Daoy (cell line): ENCODE results near the gene COL18A1. TPM values are rescaled to one million over a fixed set of nuclear protein-coding genes. Genes with fewer than 3 reads are reported as not detected.
"Not testable (repeated sequence)": the region's sequence is repeated elsewhere in the genome, so short reads cannot be mapped to it uniquely, and the experiment has no call there.

Source experiments
- DNase-seq: peaks from one replicate; pipeline ENCODE4 v3.0.0-alpha.2; 2015; ENCODE audit warnings: low read depth
- total RNA-seq: library from RNA; depleted of rRNA; stranded (reverse); fragments of >200 nt; shearing (Covaris generic); gene quantifications from 2 replicates; pipeline ENCODE4 v1.2.3, GENCODE V29; 2014

The COL18A1 gene
- total RNA-seq, 1 experiment from 2014 or later = 38.9 TPM

DNA sequence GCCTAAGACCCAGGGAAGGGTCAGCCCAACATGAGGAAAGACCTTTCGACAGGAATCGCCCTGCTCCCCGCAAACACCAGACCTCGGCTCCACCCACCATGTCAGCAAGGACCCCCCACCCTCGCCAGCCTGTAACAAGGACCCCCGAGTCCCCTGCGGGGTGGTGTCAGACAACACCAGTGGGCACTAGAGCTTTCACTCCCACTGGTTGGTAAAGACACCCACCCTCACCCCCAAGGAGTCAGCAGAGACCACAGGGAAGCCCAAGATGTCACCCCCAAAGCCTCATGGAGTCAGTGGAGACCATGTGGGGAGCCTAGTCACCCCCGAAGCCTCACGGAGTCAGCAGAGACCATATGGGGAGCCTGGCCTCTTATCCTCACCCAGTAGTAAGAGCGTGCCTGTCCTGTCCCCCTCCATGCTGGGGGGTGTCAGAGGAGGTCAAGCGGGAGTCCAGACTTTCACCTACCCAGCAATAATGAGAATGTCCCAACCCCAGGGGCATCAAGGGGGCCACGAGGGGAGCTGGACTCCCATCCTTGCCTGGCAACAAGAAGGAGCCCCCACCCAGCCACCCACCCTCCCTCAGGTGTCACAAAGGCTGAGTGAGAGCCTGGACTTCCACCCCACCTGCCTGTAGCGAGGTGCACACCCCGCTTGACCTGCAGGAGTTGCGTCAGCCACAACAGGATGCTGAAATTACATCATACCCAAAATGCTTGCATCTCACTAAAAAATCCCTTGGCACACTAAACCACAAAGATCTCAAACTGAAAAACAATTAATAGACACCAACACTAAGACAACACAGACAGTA, 112.5 kb downstream of the COL18A1 start:
- DNase-seq = no peak

DNA sequence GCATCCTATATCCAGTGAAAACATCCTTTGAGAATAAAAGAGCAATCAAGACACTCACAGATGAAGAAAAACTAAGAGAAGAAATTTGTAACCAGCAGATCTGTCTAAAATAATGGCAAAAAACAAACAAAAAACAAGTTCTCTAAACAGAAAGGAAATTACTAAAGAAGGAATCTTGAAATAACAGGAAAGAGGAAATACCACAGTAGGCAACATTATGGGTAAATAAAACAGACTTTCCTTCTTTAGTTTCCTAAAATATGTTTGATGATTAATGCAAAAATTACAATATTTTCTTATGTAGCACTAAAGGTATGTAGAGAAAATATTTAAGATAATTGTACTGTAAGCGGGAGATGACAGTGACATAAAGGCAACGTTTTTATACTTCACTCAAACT, 113.8 kb downstream of the COL18A1 start:
- no peak for DNase-seq

DNA sequence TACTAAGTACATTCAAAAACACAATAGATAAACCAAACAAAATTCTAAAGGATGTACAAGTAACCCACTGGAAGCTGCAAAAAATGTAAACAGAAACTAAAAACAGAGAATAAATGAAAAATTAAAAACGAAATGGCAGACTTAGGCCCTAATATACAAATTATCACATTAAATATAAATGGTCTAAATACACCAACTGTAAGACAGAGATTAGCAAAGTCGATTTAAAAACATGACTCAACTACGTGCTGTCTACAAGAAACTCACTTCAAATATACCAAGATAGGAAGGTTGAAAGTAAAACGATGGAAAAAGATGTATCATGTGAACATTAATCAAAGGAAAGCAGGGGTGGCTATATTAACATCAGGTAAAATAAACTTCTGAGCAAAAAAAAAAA, 114.2 kb downstream of the COL18A1 start:
- no peak for DNase-seq

DNA sequence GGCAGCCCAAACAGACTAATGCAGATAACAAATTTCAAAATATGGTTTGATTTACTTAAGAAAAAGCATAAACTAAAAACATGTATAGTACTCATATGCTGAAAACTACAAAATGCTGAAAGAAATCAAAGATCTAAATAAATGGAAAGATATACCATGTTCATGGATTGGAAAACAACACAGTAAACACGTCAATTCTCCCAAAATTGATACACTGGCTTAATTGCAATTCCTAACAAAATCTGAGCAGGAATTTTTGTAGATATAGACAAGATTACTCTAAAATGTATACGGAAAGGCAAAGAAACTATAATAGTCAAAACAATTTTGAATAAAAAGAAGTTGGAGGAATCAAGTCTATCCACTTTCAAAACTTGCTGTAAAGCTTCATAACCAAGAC, 116.3 kb downstream of the COL18A1 start:
- DNase-seq = no peak

DNA sequence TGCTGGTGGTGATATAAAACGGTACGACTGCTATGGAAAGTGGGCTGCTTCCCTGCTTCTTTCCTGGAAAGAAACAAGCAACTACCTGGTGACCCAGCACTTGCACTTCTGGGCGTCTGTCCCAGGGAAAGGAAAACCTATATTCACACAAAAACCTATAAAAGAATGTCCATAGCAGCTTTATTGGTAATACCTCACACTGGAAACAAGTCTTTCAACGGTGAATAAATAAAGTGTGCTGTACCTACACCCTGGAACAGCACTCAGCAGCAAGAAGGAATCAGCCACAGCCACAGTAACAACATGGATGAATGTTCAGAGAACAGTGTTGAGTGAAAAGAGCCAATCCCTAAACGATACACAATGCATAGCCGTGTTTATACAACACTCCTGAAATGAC, 117.4 kb downstream of the COL18A1 start:
- no peak for DNase-seq

DNA sequence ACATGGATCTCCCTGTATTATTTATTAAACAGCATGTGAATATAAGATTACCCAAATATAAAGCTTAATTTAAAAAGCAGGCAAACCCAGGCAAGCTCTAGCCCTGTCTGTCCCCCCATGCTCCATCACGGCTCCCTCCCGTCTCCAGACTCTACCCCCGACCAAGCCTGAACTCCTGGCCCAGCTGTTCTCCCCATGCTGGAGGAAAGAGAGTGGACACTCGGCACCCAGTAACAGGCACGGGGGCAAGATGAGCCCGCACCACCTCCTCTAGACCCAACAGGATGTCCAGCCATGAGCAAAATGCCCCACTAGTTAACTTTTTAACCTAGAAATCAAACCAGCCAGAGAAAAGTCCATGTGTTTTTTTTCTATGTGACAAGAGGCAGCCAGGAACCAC, 118.0 kb downstream of the COL18A1 start:
- DNase-seq = no peak

DNA sequence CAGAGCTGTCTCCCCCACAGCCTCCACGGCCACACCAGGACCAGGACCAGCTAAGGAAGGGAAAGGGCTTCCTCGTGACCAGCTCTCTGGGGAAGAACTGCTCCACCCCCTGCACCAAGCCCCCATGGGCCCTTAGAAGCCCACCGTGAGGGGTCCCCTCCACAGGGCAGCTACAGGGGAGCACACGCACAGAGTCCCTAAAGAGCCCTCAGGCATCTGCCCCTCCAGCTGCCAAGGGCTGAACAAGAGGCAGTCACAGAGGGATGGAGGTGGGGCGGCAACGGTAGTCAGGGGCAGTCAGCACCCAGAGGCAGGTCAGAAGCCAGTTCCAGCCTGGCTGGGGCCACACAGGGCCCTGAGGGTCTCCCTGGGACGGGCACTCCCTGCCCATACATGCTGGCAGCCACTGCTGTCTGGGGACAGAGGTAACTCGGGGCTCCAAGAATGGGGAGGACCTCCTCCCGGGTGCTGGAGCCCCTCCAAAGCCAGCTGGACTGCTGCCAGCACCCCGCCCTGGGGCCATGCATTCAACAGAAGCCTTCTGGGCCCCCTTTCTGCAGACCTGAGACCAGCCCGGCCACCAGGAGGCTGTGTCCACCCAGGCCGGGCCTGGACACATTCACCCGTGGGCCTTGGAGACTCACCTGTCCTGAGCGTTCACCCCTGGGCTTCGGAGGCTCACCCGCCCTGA, 118.6 kb downstream of the COL18A1 start:
- no peak for DNase-seq

DNA sequence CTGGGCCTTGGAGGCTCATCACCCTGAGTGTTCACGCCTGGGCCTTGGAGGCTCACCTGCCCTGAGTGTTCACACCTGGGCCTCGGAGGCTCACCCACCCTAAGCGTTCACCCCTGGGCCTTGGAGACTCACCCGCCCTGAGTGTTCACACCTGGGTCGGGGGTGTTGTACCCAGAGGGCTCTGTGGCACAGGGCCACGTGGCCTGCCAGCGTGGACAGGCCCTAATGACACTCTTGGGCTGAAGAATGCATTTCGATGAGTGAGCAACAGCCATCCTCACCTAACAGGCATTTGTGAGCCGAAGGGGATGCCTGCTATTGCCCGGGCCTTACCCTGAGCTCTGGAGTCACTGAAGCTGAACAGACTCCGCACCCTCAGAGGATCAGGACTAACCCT, 119.8 kb downstream of the COL18A1 start:
- no peak for DNase-seq

DNA sequence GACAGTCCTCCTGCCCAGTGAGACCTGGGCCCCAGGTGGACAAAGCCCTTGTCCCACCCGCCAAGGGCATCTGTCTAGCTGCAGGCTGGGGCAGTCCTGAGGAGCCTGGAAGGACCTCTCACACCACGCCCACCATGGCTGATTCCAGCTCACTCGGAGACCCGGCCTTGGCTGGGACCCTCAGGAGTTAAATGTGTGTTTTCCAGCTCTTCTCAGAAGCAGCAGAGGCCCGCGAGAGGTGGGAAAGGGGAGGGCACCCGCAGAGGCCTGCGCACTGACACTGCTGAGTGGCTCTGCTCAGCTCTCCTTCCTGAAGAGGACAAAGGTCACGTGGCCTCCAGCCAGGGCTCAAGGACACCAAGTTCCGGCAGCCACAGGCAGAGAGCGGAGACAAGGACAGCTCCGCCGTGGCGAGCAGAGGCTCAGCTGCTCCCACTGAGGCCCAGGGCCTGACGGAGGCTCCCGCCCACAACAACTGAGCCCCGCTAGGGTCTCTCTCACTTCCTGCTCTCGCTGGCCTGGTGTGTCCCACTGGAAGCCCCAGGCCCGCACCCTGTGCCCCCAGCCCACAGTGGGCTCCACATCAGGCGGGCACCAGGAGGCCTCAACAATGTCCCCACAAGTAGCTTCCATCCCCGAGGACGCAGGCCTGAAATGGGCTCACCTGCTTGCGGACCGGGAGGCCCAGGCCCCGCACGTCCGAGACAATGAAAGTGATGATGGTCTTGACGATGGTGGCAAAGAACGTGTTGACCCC, 120.4 kb downstream of the COL18A1 start:
- no peak for DNase-seq

DNA sequence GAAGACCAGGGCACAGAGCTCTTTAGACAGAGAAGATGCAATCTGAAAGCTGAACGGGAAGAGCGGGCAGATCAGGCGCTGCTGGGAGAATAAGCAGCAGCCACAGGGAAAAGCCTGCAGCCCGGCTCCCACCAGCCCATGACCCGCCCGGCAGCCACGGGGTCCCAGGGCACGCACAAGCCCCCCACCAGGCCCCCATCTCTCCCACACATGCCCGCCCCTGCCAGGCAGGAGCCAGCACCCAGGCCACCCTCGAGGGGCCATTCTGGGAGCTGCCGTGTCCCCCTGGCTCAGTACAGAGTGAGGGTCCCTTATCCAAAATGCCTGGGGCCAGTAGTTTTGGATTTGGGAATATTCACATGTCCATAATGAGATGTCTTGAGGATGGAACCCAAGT, 120.9 kb downstream of the COL18A1 start:
- DNase-seq = no peak

DNA sequence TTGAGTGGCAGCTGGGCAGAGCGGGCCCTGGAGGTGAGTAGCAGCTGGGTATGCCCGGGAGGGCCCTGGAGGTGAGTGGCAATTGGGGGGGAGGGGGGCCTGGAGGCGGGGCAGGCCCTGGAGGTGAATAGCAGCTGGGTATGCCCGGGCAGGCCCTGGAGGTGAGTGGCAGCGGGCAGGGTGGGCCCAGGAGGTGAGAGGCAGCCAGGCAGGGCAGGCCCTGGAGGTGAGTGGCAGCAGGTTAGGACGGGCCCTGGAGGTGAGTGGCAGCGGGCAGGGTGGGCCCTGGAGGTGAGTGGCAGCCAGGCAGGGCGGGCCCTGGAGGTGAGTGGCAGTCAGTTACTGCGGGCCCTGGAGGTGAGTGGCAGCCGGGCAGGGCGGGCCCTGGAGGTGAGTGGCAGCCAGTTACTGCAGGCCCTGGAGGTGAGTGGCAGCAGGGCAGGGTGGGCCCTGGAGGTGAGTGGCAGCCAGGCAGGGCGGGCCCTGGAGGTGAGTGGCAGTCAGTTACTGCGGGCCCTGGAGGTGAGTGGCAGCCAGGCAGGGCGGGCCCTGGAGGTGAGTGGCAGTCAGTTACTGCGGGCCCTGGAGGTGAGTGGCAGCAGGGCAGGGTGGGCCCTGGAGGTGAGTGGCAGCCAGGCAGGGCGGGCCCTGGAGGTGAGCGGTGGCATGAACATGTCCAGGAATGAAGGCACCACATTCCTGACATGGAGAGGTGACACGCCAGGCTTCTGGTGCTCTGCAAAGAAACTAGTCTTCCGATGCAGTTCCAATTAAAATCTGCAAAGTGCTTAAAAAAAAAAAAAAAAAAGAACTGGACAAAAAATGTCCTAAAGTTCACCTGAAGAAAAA, 122.4 kb downstream of the COL18A1 start:
- DNase-seq = not testable (repeated sequence)

DNA sequence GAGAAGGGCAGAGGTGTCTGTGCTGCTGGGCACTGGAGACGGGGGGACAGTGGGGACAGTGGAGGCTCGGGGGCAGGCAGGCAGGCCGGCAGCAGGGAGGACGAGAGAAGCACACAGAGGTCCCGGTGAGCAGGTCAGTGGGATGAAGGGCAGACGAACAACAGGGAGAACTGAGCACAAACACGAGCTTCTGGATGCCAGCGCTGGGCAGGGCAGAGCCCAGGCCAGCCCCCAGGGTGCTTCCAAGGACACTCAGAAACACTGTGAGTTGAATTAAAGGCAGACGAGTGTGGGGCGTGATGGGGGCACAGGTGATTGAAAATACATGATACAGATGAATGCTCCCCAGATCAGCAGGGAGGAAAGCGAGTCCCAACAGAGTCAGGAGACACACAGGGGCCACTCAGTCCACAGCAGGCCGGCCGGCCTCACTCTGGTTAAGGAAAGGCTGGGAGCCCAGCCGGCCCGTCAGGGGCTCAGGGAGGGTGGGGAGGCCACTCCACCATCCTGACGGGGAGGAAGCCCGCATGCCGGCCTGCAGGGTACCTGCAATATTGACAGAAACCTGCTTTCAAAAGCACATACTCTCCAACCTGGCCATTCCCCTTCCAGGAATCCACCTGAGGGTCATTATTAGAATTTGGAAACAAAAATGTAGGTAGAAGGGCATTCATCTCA, 123.2 kb downstream of the COL18A1 start:
- DNase-seq = no peak

DNA sequence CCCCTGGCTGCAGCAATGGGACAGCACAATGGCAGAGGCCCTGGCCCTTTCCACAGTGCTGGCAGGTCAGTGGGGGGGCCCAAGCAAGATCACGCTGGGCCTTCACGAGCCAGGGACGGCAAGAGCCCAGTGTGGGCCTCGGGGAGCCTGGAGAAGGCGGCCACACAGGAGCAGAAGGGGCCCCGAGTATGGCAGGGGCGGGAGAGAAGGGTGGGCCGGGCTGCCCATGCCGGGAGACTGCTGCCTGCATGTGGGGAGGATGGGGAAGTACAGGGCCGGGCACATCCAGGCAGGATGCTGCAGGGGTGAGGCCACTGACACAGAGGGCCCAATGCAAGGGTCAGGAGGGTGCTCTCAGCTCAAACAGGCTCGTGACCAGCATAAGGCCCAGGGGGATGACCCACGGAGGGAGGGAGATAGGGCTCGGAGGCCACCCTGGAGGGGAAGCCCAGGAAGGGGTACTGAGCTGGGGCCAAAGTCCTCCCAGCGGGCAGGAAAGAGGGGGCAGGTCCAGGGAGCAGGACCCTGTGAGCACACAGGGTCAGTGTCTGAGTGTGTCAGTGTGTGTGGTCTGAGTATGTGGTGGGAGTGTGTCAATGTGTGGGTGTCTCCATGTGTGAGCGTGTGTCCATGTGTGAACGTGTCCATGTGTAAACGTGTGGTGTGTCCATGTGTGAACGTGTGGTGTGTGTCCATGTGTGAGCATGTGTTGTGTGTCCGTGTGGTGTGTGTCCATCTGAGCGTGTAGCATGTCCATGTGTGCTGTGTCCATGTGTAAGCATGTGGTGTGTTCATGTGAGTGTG, 124.2 kb downstream of the COL18A1 start:
- no peak for DNase-seq

DNA sequence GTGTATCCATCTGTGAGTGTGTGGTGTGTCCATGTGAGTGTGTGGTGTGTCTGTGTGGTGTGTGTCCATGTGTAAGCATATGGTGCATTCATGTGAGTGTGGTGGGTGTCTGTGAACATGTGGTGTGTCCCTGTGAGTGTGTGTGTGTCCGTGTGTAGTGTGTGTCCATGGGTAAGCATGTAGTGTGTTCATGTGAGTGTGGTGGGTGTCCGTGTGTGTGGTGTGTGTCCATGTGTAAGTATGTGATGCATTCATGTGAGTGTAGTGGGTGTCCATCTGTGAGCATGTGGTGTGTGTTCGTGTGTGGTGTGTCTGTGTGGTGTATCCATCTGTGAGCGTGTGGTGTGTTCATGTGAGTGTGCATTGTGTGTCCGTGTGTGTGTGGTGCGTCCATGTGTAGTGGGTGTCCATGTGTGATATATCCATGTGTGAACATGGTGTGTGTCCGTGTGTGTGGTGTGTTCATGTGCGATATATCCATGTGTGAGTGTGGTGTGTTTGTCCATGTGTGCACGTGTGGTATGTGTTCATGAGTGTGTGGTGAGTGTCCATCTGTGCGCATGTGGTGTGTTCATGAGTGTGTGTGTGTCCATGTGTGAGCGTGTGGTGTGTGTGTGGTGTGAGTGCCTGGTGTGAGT, 124.9 kb downstream of the COL18A1 start:
- no peak for DNase-seq

DNA sequence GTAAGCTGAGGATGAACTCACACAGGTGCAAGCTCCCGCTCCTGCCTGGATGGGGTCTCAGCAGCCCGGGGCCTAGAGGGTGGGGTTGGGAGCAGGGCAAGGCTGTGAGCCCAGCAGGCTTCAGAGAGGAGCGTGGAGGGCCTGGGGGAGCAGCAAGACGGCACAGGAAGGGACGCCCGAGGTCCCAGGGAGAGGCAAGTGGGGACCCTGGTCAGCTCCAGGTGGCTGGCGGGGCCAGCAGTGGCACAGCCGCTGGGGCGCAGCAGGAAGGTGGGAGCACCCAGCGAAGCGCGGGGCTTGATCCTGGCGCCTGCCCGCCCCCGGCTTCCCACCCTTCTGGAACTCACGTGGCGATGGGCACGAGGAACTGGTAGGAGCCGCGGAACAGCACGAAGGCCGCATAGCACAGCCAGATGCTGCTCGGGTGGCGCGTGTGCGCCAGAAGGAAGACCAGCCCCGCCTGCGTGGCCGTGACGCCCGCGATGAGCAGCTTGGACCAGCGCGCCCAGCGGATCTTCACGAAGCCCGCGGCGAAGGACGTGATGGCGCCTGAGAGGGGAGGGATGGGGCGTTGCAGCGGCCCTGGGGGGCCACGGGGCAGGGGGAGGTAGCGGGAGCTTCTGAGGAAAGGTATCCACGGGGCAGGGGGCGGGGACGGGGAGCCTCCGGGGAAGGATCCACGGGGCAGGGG, 125.6 kb downstream of the COL18A1 start:
- DNase-seq = no peak

DNA sequence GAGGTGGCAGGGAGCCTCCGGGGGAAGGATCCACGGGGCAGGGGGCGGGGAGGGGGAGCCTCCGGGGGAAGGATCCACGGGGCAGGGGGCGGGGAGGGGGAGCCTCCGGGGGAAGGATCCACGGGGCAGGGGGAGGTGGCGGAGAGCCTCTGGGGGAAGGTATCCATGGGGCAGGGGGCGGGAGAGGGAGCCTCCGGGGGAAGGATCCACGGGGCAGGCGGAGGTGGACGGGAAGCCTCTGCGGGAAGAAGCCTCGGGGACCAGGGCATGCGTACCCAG, 126.1 kb downstream of the COL18A1 start:
- not testable (repeated sequence) for DNase-seq

DNA sequence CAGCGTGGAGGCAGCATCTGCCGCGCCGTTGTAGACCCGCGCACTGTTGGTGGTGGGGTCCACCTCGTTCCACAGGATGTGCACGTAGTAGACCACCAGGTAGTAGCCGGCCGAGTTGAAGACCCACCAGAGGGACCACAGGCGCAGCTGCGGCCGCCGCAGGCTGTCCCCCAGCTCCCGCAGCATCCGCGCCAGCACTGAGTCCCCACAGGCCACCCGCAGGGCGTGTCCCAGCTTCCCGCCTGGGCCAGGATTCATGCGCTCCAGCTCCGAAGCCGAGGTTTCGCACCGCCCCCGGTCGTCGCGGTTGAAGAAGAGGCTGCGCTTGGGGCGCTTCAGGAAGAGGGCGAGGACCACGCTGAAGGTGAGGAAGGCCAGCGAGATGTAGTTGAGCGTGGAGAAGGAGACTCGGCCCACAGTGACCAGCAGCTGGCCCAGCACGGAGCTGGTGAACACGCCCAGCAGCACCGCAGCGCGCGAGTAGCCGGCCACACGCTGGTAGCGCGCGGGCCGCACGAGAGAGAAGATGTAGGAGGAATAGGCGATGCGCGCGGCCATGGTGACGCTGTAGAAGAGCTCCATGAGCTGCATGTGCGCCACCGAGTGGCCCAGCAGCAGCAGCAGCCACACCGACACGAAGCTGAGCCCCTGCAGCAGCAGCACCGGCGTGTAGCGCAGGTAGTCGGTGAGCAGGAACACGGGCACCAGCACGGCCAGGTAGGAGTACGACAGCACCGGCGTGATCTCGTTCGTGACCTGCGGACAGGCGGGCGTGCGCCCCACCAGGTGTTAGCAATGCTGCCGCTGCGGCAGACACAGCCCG, 126.6 kb downstream of the COL18A1 start:
- DNase-seq = no peak

DNA sequence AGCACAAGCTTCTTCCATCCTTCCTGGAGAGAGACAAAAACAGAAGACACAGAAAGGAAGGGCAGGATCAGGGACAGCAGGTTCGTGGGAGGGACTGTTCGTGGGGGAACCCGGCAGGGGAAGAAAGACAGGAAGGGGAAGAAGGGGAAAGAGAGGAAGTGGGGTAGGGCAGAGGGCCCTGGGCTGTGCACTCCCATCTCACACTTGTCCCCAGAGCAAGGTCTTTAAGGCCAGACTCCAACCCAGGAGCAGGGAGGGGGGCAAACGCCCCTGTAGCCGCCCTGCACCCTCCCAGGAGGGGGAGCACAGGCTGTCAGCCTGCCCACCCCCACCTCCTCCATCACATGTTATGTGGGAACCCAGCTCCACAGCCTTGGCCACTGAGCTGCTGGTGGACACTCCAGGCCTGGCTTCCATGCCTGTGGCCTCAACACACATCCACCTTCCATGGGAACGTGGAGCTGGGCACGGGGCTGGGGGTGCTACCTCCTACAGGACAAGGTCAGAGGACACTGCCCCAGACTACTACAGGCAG, 127.9 kb downstream of the COL18A1 start:
- no peak for DNase-seq
